Measurements from ENCODE around the gene OR51B2.
"Not testable (repeated sequence)": the region's sequence is repeated elsewhere in the genome, so short reads cannot be mapped to it uniquely, and the experiment has no call there.

OR51B2 gene

DNA sequence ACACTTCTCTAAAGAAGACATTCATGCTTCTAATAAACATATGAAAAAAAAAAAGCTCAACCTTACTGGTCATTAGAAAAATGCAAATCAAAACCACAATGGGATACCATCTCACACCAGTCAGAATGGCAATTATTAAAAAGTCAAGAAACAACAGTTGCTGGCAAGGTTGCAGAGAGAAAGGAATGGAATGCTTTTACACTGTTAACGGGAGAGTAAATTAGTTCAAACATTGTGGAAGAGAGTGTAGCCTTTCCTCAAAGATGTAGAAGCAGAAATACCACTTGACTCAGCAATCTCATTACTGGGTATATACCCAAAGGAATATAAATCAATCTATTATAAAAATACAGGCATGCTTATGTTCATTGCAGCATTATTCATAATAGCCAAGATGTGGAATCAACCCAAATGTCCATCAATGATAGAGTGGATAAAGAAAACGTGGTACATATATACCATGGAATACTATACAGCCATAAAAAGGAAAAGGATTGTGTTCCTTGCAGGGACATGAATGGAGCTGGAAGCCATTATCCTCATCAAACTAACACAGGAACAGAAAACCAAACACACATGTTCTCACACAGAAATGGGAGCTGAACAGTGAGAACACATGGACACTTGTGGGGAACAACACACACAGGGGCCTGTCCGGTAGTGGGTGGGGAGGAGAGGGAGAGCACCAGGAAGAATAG, 10.6 kb downstream of the OR51B2 start:
- not testable (repeated sequence) for DNase-seq (ENCODE audit: low spot score)

DNA sequence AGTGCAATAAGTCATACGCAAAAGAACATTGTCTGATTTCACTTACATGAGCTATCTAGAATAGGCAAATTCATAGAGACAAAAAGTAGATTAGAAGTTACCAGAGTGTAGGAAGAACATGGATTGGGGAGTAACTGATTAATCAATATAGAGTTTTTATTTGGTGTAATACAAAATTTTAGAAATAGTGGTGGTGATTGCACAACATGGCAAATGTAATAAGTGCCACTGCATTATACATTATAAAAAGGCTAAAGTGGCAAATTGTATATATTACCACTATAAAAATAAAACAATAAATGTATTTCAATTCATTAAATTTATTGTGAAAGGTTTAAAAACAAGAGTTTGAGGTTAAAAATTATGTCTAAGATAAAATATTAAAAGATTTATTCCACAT, 13.7 kb downstream of the OR51B2 start:
- DNase-seq (ENCODE audit: low spot score), result no peak

DNA sequence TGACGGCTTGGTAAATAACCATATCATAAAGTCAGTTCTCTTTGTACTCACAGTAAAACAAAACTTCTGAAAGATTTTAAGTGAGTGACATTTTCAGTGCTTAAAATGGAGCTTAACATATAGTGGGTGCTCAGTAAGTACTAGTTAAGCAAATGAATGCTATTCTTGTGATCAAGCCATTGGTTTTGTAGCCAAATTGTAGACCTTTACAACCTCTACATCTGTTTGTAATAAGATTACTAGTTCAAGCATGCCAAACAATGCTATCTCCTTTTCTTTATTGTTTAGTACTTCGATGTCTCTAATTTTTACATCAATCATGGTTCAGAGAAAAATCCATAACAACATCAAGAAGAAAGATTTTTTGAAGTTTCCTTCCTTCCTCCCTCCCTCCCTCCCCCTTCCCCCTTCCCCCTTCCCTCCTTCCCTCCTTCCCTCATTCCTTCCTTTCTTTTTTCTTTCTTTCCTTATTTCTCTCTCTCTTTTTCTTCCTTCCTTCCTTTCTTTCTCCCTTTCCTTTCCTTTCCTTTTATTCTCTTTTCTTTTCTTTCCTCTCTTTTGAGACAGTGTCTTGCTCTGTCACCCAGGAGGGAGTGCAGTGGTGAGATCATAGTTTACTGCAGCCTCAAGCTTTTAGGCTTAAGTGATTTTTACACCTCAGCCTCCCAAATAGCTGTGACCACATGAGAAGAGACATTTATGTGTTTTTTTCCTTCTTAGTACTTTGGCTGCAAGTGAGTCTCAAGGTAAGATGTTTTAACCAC, 16.7 kb downstream of the OR51B2 start:
- DNase-seq (ENCODE audit: low spot score), result no peak

DNA sequence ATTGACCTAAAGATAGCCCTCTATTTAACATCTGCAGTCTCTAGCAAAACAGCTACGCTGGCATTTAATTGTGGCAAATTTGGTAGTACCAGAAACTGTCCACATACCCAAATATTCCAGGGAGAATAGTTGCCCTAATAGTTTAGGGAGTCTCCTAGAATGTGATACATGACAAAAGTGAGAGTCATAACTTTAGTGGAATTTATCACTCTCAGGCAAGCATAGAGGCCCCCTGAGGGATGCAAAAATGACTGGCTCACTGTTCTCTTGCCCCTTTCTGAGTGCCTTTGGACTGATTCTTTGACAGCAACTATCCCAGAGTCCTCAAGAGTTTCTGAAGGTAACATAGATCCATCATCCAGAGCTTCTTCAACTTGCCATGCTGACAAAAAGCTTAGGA, 20.1 kb downstream of the OR51B2 start:
- no peak for DNase-seq (ENCODE audit: low spot score)

DNA sequence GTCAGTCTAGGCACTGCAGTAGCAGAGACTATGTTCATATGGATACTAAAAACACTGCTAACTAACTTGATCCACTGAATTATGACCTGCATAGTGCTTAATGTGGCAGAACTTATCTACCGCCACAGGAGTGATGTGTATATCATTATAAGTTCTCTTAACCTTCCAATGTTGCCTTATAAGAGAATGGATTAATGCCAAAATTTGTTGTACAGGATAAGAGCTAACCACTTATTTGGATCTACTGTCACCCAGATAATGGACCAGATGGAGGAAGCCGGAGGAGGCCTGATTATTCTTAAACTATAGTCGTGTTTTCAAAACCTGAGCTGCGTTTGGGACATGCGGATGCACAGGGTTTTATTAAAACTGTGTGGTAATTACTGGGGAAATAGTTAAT, 20.5 kb downstream of the OR51B2 start:
- DNase-seq (ENCODE audit: low spot score), result no peak

DNA sequence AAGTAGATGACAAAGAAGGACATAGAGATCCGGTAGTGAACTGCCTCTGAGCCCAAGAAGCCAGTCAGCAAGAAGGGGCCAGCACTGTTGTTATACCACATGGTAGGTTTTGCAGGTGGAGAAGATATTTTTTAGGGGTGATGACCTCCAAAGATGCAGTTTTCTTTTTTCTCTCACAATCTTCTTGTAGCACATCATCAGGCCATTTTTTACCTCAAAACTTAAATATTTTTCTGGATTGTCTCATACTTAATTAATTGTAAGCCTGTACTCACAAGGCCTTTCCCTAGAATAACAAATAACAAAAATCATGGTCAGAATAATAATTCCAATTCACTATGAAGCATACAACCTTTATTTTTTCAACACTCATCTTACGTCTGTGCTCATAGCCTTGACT, 22.3 kb downstream of the OR51B2 start, which contains the start of gene OR51B4:
Gene OR51B4 (minus strand): TSS at position 101 of the 400 bp plus-strand sequence. CDS start 0 bp downstream, at position 101.
- no peak for DNase-seq (ENCODE audit: low spot score)

DNA sequence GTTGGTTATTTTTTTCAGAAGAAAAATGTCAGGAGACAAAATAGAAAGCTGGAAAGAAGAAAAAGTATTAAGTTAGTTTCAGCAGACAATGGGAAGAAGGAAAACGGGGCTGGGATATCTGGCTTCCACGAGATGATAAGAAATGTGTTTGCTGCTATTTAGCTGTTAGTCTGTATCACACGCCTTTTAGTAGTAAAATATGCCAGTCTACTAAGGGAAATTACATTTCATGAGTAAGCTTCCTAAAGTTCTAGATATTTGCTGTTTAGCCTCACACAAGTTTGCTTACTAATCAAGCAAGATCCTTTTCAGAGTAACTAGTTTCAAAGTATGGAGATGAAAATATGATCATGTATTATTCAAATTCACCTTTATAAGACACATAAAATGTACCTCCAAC, 23.8 kb downstream of the OR51B2 start:
- no peak for DNase-seq (ENCODE audit: low spot score)

DNA sequence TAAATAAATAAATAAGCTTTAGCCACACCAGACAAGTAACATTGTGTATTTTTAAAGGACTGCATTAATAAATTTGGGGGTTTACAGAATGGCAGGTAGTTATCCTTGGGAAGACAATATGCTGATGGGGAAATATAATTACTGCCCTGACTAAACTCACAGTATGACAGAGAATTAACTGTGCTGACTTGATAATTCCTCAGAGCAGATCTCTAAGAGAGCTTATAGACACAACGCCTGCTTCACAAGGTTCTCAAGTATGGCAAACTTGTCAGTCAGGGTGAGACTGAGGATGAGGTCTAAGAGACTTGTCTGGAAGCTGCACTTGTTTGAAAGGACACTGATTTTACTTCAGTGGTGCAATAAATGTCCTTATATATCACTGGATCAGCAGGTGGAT, 25.6 kb downstream of the OR51B2 start:
- no peak for DNase-seq (ENCODE audit: low spot score)

DNA sequence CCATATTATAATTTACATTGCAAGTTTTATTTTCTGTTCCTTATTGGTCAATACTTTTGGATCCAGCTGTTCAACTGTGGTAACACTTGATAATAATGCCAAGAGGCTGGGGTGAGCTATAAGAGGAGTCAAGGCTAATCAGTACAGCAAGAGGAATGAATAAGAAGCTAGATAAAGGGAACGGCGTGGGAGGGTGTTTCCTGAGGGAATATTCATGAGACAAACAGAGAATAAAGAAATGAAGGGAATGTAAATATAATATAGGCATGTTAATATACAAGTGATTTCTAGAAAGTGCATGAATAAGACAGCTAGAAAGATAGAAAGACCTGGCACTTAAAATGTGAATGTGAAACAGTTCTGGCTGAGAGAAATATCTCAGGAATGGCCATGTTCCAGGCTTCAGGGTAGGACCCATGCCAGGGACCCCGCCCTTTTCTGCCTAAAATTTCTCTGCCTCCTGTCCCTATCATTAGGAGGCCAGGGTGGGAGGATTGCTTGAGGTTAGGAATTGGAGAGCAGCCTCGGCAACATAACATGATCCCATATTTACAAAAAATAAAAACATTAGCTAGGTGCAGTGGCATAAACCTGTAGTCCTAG, 26.3 kb downstream of the OR51B2 start:
- no peak for DNase-seq (ENCODE audit: low spot score)

DNA sequence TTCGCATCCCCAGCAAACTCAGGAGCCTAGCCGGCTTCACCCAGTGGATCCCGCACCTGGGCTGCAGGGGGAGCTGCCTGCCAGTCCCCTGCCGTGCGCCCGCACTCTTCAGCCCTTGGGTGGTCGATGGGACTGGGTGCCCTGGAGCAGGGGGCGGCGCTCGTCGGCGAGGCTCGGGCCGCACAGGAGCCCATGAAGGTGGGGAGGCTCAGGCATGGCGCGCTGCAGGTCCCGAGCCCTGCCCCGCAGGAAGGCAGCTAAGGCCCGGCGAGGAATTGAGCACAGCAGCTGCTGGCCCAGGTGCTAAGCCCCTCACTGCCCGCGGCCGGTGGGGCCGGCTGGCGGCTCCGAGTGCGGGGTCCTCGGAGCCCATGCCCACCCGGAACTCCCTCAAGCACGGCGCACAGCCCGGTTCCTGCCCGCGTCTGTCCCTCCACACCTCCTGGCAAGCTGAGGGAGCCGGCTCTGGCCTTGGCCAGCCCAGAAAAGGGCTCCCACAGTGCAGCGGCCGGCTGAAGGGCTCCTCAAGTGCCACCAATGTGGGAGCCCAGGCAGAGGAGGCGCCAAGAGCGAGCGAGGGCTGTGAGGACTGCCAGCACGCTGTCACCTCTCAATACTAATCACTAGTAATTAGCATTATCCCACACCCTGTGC, 29.6 kb downstream of the OR51B2 start:
- DNase-seq (ENCODE audit: low spot score), result not testable (repeated sequence)

DNA sequence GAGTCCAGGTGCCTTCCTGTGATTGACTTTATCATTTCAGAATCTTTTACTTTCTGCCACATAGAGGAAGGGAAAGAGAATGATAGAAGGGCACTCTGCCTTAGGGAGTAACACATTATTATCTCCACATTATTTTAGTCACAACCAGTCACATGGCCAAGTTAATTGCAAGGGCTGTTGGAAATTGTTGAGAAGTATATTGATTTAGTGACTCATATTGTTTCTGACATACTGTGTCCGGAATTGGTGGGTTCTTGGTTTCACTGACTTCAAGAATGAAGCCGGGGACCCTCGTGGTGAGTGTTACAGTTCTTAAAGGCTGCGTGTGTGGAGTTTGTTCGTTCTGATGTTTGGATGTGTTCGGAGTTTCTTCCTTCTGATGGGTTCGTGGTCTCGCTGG, 31.1 kb downstream of the OR51B2 start:
- no peak for DNase-seq (ENCODE audit: low spot score)

DNA sequence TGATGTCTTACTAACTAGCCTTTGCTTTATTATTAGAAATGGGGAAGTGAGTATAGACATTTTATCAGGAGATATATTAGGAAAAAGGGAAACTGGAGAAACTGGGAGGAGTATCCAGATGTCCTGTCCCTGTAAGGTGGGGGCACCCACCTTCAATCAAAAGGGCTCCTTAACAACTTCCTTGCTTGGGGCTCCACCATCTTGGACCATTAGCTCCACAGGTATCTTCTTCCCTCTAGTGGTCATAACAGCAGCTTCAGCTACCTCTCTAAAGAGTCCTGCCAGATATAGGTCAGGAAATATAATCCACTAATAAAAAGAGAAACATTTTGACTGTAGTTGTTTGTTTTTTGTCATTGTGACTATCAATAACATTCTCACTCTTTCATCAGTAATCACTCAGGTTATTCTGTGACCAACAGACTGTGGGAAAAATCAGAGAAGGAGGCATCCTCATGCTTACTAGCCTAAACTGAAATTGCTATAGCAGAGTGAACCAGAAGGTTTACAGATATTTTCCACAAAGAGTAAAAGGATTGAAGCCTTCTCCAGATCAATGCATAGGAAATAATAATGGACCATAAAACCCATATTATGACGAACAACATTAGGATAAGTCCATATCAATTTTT, 32.8 kb downstream of the OR51B2 start:
- DNase-seq (ENCODE audit: low spot score), result no peak

DNA sequence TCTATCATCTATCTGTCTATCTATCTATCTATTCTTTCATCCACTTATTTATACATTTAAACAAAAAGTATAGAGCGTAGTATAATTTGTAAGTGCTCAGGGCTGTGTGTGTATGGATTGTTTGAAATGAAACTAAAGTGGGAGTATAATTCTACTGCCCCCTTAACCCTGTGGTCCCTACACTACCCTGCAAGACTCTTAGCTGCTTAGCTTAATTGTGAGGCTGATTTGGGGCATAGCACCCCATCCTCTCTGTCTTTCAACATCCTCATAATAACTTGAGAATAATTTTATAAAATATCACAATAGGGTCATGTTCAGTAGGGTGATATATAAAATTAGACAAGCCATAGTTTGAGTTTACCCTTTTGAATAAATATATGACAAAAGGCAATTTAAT, 34.0 kb downstream of the OR51B2 start:
- no peak for DNase-seq (ENCODE audit: low spot score)

DNA sequence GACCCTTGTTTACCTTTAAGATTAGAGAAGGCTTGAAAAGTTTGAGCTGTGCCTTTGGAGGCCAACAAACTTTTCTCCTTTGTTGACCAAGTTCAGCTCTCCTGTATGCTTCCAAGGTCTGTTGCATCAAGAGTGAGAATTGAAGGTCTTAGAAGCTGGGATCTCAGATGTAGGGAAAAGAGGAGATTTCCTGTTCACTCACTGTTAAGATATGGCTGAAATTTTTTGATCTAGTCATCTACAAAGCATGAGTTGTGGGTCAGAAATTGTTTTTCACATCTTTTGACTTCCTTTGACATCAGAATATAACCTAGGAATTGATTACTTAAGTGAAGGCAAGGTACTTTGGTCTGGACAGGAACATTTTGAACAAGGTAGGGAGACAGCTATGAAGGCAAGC, 34.4 kb downstream of the OR51B2 start:
- no peak for DNase-seq (ENCODE audit: low spot score)

DNA sequence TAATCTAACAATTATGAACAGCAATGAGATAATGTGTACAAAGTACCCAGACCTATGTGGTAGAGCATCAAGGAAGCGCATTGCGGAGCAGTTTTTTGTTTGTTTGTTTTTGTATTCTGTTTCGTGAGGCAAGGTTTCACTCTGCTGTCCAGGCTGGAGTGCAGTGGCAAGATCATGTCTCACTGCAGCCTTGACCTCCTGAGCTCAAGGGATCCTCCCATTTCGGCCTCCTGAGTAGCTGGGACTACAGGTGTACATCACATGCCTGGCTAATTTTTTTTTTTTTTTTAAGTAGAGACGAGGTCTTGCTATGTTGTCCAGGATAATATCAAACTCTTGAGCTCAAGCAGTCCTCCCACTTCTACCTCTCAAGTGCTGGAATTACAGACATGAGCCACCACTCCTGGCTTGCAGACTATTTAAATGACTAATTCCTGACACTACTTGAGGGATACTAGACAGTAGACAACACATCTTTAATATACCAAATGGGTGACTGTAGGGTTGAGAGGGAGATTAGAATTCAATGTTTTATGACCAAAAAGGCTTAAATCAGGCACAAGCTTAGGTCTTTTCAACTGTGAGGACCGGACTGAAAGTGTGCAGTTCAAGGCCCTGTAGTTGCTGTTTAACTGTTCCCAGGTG, 35.1 kb downstream of the OR51B2 start:
- DNase-seq (ENCODE audit: low spot score), result no peak

DNA sequence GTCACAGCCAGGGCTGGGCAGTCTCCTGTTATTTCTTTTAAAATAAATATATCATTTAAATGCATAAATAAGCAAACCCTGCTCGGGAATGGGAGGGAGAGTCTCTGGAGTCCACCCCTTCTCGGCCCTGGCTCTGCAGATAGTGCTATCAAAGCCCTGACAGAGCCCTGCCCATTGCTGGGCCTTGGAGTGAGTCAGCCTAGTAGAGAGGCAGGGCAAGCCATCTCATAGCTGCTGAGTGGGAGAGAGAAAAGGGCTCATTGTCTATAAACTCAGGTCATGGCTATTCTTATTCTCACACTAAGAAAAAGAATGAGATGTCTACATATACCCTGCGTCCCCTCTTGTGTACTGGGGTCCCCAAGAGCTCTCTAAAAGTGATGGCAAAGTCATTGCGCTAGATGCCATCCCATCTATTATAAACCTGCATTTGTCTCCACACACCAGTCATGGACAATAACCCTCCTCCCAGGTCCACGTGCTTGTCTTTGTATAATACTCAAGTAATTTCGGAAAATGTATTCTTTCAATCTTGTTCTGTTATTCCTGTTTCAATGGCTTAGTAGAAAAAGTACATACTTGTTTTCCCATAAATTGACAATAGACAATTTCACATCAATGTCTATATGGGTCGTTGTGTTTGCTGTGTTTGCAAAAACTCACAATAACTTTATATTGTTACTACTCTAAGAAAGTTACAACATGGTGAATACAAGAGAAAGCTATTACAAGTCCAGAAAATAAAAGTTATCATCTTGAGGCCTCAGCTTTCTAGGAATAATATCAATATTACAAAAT, 35.8 kb downstream of the OR51B2 start:
- no peak for DNase-seq (ENCODE audit: low spot score)

DNA sequence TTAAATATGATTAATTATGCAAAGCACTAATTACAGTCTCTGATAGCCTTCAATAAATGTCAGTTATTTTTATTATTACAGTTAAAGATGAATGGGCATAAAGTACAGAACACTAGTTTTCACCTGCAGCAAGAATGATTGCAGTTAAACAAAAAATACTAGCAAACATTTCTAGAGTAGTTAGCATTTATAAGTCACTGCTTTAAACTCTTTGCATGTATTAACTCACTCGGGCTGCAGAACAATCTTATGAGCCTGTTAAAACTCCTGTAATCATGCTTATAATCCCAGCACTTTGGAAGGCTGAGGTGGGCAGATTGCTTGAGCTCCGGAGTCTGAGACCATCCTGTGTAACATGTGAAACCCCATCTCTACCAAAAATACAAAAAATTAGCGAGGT, 37.2 kb downstream of the OR51B2 start:
- no peak for DNase-seq (ENCODE audit: low spot score)

DNA sequence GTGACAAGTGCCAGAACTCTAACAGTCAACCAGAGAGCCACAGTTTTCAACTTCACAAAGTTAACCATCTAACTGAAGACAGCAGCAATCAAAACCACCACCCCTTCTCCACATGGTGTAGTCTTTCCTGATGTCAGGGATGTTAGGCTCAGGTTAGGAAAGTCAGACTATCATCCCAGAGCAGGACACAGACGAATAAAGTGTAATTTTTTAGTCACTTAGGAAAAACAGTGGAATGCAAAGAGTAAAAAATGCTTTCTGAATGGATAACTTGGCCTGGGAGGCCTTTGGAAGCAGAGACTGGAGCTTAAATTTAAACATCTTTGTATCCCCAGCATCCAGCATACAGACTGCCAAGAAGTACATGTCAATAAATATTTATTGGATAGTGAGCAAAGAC, 37.7 kb downstream of the OR51B2 start:
- DNase-seq (ENCODE audit: low spot score), result no peak

DNA sequence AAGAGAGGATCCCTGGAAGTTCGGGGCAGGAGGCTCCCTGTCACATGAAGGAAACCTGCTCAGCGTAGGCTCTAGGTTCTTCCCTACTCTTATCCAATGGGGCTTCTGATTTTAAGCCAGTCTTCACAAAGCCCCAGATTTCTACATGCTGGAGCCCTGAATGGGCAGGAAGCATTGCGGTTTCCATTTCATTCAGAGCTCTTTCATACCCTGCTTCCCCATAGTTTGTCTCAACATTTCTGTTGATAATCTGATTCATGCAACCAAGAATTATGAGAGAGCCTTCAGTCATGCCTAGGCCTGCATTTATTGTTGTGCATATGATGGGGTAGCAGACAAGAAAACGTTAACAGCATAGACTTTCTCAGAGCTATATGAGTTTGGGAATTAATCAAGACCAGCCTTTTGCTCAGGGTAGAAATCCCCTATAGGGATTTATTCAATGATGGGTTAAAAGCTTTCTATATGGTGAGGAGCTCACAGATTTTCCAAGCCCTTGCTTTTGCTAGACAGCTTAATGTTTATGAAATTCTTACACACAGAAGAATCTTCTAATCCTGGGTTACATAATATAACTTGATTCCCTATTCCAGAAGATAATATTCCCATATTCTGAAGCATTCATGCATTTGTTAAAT, 38.3 kb downstream of the OR51B2 start:
- DNase-seq (ENCODE audit: low spot score), result no peak

DNA sequence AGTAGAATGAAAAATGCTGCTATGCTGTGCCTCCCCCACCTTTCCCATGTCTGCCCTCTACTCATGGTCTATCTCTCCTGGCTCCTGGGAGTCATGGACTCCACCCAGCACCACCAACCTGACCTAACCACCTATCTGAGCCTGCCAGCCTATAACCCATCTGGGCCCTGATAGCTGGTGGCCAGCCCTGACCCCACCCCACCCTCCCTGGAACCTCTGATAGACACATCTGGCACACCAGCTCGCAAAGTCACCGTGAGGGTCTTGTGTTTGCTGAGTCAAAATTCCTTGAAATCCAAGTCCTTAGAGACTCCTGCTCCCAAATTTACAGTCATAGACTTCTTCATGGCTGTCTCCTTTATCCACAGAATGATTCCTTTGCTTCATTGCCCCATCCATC, 39.5 kb downstream of the OR51B2 start:
- DNase-seq (ENCODE audit: low spot score), result no peak
